ENCODE data around the gene TBC1D3B.

DNA sequence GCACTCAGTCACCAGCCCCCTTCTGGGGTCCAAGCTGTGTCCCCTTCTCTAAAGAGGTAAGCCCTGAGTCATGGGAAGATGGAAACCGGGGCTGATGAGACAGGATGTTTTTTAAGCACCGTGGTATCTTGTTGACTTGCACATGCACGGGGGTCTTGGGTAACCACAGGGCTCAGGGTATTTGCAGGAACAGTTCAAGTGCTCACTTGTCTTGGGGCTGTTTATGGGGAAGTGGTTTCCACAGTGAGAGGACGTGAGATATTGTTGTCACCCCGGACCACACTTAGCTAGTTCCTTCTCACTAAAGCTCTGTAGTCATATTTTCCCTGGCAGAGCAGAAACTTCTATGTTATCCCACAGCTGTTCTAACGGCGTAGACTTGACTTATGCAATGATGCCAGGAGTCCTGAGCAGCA is 12.5 kb upstream of the TBC1D3B start:
- TF ChIP-seq, protein P1, sequence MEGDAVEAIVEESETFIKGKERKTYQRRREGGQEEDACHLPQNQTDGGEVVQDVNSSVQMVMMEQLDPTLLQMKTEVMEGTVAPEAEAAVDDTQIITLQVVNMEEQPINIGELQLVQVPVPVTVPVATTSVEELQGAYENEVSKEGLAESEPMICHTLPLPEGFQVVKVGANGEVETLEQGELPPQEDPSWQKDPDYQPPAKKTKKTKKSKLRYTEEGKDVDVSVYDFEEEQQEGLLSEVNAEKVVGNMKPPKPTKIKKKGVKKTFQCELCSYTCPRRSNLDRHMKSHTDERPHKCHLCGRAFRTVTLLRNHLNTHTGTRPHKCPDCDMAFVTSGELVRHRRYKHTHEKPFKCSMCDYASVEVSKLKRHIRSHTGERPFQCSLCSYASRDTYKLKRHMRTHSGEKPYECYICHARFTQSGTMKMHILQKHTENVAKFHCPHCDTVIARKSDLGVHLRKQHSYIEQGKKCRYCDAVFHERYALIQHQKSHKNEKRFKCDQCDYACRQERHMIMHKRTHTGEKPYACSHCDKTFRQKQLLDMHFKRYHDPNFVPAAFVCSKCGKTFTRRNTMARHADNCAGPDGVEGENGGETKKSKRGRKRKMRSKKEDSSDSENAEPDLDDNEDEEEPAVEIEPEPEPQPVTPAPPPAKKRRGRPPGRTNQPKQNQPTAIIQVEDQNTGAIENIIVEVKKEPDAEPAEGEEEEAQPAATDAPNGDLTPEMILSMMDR (IDR thresholded peaks at IDR 0.05): no peak
- TF ChIP-seq ELF4 (CRISPR knock-in tag; IDR thresholded peaks at IDR 0.05; ENCODE audit: low read depth): no peak
- TF ChIP-seq, protein P2, sequence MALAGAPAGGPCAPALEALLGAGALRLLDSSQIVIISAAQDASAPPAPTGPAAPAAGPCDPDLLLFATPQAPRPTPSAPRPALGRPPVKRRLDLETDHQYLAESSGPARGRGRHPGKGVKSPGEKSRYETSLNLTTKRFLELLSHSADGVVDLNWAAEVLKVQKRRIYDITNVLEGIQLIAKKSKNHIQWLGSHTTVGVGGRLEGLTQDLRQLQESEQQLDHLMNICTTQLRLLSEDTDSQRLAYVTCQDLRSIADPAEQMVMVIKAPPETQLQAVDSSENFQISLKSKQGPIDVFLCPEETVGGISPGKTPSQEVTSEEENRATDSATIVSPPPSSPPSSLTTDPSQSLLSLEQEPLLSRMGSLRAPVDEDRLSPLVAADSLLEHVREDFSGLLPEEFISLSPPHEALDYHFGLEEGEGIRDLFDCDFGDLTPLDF (CRISPR knock-in tag; IDR thresholded peaks at IDR 0.05): no peak
- no peak for TF ChIP-seq TCF7 (CRISPR knock-in tag; IDR thresholded peaks at IDR 0.05; ENCODE audit: low read depth)
- TF ChIP-seq, protein P3, sequence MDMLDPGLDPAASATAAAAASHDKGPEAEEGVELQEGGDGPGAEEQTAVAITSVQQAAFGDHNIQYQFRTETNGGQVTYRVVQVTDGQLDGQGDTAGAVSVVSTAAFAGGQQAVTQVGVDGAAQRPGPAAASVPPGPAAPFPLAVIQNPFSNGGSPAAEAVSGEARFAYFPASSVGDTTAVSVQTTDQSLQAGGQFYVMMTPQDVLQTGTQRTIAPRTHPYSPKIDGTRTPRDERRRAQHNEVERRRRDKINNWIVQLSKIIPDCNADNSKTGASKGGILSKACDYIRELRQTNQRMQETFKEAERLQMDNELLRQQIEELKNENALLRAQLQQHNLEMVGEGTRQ (CRISPR knock-in tag; IDR thresholded peaks at IDR 0.05): no peak
- no peak for TF ChIP-seq NR2C2 (CRISPR knock-in tag; IDR thresholded peaks at IDR 0.05)
- TF ChIP-seq, protein P4, sequence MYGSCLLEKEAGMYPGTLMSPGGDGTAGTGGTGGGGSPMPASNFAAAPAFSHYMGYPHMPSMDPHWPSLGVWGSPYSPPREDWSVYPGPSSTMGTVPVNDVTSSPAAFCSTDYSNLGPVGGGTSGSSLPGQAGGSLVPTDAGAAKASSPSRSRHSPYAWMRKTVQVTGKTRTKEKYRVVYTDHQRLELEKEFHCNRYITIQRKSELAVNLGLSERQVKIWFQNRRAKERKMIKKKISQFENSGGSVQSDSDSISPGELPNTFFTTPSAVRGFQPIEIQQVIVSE (CRISPR knock-in tag; IDR thresholded peaks at IDR 0.05; ENCODE audit: borderline replicate concordance): no peak
- TF ChIP-seq, protein P5, sequence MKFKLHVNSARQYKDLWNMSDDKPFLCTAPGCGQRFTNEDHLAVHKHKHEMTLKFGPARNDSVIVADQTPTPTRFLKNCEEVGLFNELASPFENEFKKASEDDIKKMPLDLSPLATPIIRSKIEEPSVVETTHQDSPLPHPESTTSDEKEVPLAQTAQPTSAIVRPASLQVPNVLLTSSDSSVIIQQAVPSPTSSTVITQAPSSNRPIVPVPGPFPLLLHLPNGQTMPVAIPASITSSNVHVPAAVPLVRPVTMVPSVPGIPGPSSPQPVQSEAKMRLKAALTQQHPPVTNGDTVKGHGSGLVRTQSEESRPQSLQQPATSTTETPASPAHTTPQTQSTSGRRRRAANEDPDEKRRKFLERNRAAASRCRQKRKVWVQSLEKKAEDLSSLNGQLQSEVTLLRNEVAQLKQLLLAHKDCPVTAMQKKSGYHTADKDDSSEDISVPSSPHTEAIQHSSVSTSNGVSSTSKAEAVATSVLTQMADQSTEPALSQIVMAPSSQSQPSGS (CRISPR knock-in tag; IDR thresholded peaks at IDR 0.05; ENCODE audit: borderline replicate concordance, low read depth): no peak

Data from WTC11 (cell line).